ENCODE data around the gene DRG2. TPM values are rescaled to one million over a fixed set of nuclear protein-coding genes. Genes with fewer than 3 reads are reported as not detected.

DRG2 gene
- total RNA-seq, 8 experiments from 2014 or later, result 16.8 to 40.1 (median 25.8) TPM

DNA sequence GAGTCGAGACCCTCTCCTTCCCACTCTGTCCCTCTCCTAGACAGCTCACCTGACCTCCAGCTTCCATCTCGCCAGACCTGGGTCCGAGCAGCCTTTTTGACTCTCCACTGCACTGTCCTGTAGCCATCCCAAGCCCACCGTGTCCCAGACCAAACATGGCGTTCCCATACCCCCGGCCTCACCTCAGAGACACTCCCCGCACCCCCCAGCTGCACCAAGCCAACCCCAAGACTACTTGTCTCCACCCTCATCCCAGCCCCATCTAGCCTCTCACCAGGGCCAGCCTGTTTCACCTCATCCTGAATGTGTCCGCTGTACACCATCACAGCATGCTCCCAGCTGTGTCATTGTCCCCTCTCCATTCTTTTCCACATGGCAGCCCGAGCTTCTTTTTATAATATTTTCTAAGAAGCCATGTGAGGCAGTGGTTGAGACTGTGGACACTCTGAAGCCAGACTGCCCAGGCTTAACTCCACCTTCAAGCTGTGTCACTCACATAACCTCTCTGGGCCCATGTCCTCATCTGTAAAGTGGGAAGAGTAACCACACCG is 22.3 kb downstream of the DRG2 start:
- no peak overlapping the region for H3K27ac ChIP-seq
- H3K4me3 ChIP-seq, result no peak overlapping the region
- in situ Hi-C loops (cut with MboI; ENCODE audit: low pct_unique_long_range_greater_than_20kb in 2 of 9, low sequenced_read_pairs in 9 of 9, unreplicated experiment in 9 of 9), result no loop called here
- WGBS, 10 experiments, result 40 to 90% (median 65%) methylated on average over 1 to 3 of the region's 10 CpGs; no CpG with 5 or more reads in 6 of the 10 experiments
- ATAC-seq (replicated peaks in 6 of 8), result no peak
- H3K4me1 ChIP-seq (replicated peaks in 1 of 2), result peaks cover 0 to 9% of the 10 kb centered on the region in 2 donors

DNA sequence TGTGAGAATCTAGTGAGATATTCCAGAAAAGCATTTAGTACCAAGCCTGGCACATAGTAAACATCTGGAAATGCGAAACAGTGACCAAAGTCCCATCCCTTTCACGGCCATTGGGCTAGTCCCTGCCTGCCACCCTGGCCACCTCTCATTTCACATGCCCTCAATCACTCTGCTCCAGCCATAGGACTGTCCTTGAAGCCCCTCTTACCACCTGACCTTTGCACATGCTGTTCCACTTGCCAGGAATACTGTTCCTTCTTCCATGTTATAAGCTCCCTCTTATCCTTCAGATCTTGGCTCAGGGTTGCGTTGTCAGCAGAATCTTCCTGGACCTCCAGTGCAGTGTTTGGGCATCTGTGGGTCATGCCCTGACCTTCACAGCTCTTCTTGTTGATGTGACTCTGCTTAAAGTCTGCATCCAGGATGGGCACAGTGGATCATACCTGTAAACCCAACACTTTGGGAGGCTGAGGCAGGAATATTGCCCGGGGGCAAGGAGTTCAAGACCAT is 22.9 kb downstream of the DRG2 start:
- in situ Hi-C loops (cut with MboI; ENCODE audit: low pct_unique_long_range_greater_than_20kb in 2 of 9, low sequenced_read_pairs in 9 of 9, unreplicated experiment in 9 of 9), result no loop called here
- H3K4me3 ChIP-seq, result no peak overlapping the region

DNA sequence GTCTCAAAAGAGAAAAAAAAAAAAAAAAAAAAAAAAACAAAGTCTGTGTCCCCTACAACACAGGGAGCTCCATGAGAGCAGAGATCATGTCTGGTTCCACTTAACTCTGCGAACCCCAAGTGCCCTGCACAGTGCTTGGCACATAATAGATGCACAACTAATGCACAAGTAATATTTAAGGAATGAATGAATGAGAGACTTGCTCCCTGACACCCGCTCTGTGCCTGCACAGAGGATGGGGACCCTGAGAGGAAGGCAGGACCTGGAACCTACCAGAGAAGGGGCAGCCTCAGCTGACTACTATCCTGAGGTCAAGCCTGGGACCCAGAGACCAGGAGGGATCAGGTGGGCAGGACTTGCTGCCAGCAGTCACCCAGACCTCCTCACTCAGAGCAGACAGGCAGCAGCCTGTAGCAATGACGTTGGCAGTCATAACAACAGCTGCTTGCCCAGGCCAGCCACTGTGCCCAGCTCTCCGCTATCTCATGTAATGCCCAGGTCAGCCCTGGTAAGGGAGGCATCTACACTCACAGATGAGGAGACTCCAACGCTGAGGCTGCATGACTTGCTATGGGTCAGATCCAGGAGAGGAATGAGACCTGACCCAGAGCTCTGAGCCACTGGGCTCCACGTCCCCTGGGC is 23.7 kb downstream of the DRG2 start:
- ATAC-seq (replicated peaks in 6 of 8), result no peak
- Histone ChIP-seq H3K27ac (no peak overlapping the region), H3K4me3 (no peak overlapping the region), H3K4me1 (replicated peaks in 1 of 2) (peaks cover 0 to 4% of the 10 kb centered on the region in 2 donors)
- in situ Hi-C loops (cut with MboI; ENCODE audit: low pct_unique_long_range_greater_than_20kb in 2 of 9, low sequenced_read_pairs in 9 of 9, unreplicated experiment in 9 of 9), result no loop called here
- 50 to 100% (median 83%) methylated on average over 1 to 3 of the region's 6 CpGs; no CpG with 5 or more reads in 4 of the 10 experiments for WGBS, 10 experiments

More for the DNA sequence above, 22.9 kb downstream of the DRG2 start:
- Histone ChIP-seq H3K4me1 (replicated peaks in 1 of 2) (peaks cover 0 to 4% of the 10 kb centered on the region in 2 donors), H3K27ac (no peak overlapping the region)
- ATAC-seq (replicated peaks in 6 of 8), result no peak
- 60 to 88% (median 82%) methylated on average over 1 to 3 of the region's 4 CpGs; no CpG with 5 or more reads in 4 of the 10 experiments for WGBS, 10 experiments

DNA sequence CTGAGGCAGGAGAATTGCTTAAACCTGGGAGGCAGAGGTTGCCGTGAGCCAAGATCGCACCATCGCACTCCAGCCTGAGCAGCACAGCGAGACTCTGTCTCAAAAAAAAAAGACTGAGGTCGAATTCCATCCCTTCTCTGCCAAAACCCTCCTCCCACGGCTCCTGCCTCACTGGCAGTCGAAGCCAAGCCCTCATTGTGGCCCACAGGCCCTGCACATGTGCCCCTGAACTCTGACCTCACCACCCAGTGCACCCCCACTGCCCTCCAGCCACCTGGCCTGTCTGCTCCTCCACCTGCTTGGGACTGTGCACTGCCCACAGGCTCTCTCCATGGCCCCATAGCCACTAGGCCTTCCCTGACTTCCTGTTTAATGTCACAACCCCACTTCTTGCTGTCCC is 27.8 kb downstream of the DRG2 start:
- Histone ChIP-seq H3K4me1 (replicated peaks in 1 of 2) (peaks cover 7 to 9% of the 10 kb centered on the region in 2 donors), H3K4me3 (no peak overlapping the region), H3K27ac (no peak overlapping the region)
- 30 to 95% (median 64%) methylated on average over 1 to 5 of the region's 7 CpGs; no CpG with 5 or more reads in 1 of the 10 experiments for WGBS, 10 experiments
- ATAC-seq (replicated peaks in 6 of 8), result no peak
- in situ Hi-C loops (cut with MboI; ENCODE audit: low pct_unique_long_range_greater_than_20kb in 2 of 9, low sequenced_read_pairs in 9 of 9, unreplicated experiment in 9 of 9), result no loop called here

DNA sequence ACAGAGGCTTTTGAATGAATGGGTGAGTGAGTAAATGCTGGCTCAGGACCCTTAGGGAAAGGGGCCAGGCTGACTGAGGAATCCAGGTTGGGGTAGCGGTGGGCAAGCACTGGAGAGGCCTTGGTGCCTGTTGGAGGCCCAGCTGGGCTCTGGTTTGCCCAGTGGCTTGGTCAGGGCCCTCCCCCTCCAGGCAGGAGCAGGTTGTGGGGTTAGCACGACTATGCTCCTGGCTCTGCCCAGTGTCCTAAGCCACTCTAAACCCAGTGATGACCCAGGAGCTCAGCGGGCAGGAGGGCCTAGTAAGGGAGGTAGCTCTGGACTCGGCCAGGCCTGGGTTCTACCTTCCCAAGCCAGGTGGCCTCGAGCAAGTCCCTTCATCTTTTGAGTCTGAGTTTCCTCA is 28.3 kb downstream of the DRG2 start:
- peaks cover 7 to 9% of the 10 kb centered on the region in 2 donors for H3K4me1 ChIP-seq (replicated peaks in 1 of 2)
- no peak for ATAC-seq (replicated peaks in 6 of 8)
- WGBS, 10 experiments, result 0 to 86% (median 65%) methylated on average over 1 to 3 of the region's 5 CpGs; no CpG with 5 or more reads in 4 of the 10 experiments
- H3K27ac ChIP-seq, result no peak overlapping the region
- no peak overlapping the region for H3K4me3 ChIP-seq
- in situ Hi-C loops (cut with MboI; ENCODE audit: low pct_unique_long_range_greater_than_20kb in 2 of 9, low sequenced_read_pairs in 9 of 9, unreplicated experiment in 9 of 9), result no loop called here

DNA sequence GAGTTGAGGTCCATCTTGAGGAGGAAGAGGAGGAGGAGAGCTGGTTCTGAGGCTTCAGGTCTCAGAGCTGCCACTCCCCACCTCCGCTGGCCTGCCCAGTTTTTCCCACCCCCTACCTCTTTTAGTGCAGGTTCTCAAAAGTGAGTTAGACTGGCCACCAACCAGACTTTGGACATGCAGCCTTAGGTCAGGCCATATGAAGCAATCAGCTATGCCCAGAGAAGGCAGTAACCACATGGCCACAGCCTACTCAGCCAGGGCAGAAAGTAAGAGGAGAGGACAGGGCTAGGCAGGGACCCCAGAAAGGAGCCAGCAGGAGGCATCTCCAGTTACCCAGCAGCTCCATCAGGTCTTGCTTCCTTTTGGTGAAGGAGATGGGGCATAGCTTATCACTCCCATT is 29.8 kb downstream of the DRG2 start:
- Histone ChIP-seq H3K27ac (no peak overlapping the region), H3K4me1 (replicated peaks in 1 of 2) (peaks cover 7 to 9% of the 10 kb centered on the region in 2 donors), H3K4me3 (no peak overlapping the region)
- 100% methylated on average over 1 of the region's 1 CpG; no CpG with 5 or more reads in 8 of the 10 experiments for WGBS, 10 experiments
- in situ Hi-C loops (cut with MboI; ENCODE audit: low pct_unique_long_range_greater_than_20kb in 2 of 9, low sequenced_read_pairs in 9 of 9, unreplicated experiment in 9 of 9), result no loop called here
- peak in 2 of 8 experiments; percentile 44 to 48 for ATAC-seq (replicated peaks in 6 of 8)

DNA sequence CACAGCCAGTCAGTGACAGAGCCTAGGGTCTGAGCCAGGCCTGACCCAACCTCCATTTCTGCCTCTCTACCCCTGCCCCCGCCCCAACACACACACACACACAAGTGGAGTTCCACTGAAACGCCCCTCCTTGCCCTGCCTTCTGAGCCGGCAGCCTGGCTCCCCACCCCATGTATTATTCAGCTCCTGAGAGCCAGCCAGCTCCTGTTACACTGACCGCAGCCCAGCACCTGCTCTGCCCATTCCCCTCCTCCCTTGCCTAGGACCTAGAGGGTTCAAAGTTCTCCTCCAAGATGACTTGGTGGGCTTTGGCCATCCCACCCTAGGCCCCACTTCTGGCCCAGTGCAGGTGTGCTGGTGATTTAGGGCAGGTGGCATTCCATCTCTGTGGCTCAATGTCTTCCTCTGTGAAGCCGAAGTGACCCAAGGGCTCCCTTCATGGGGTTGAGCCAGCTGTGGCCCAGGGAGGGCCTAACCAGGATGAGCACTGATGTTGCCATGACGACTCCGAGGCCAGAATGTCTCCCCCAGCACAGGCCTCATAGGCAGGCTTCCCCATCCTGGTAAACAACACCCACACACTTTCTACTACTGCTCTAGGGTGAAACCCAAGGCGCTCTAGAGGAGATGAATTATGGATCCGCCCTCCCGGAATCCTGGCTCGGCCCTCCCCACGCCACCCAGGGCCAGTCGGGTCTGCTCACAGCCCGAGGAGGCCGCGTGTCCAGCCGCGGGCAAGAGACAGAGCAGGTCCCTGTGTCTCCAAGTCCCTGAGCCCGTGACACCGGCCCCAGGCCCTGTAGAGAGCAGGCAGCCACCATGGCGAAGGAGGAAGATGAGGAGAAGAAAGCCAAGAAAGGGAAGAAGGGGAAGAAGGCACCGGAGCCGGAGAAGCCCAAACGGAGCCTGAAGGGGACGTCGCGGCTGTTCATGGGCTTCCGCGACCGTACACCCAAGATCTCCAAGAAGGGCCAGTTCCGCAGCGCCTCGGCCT is 30.5 kb downstream of the DRG2 start:
- Histone ChIP-seq H3K27ac (peak overlapping the region in 1 of 2 donors; percentile 16), H3K4me1 (replicated peaks in 1 of 2) (peaks cover 7 to 9% of the 10 kb centered on the region in 2 donors), H3K4me3 (no peak overlapping the region)
- ATAC-seq (replicated peaks in 6 of 8), result peak; percentile 41 to 92 (median 84)
- in situ Hi-C loops (cut with MboI; ENCODE audit: low pct_unique_long_range_greater_than_20kb in 2 of 9, low sequenced_read_pairs in 9 of 9, unreplicated experiment in 9 of 9), result no loop called here
- 60 to 100% (median 85%) methylated on average over 3 to 16 of the region's 33 CpGs; no CpG with 5 or more reads in 4 of the 10 experiments for WGBS, 10 experiments

DNA sequence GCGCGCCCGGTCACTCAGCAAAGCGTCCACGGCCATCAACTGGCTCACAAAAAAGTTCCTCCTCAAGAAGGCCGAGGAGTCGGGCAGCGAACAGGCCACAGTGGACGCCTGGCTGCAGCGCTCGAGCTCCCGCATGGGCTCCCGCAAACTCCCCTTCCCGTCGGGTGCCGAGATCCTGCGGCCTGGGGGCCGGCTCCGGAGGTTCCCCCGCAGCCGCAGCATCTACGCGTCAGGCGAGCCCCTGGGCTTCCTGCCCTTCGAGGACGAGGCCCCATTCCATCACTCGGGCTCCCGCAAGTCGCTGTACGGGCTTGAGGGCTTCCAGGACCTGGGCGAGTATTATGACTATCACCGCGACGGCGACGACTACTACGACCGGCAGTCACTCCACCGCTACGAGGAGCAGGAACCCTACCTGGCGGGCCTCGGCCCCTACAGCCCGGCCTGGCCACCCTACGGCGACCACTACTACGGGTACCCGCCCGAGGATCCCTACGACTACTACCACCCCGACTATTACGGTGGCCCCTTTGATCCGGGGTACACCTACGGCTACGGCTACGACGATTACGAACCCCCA is 31.5 kb downstream of the DRG2 start:
- Histone ChIP-seq H3K4me3 (no peak overlapping the region), H3K27ac (no peak overlapping the region), H3K4me1 (replicated peaks in 1 of 2) (peaks cover 8 to 13% of the 10 kb centered on the region in 2 donors)
- in situ Hi-C loops (cut with MboI; ENCODE audit: low pct_unique_long_range_greater_than_20kb in 2 of 9, low sequenced_read_pairs in 9 of 9, unreplicated experiment in 9 of 9), result no loop called here
- WGBS, 10 experiments, result 88 to 100% (median 96%) methylated on average over 1 to 13 of the region's 57 CpGs; no CpG with 5 or more reads in 3 of the 10 experiments
- no peak for ATAC-seq (replicated peaks in 6 of 8)

DNA sequence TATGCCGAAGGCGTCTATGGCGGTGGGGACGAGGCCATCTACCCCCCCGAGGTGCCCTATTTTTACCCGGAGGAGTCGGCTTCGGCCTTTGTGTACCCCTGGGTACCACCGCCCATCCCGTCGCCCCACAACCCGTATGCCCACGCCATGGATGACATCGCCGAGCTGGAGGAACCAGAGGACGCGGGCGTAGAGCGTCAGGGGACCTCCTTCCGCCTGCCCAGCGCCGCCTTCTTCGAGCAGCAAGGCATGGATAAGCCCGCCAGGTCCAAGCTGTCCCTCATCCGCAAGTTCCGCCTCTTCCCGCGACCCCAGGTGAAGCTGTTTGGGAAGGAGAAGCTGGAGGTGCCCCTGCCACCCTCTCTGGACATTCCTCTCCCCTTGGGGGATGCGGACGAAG is 32.2 kb downstream of the DRG2 start:
- in situ Hi-C loops (cut with MboI; ENCODE audit: low pct_unique_long_range_greater_than_20kb in 2 of 9, low sequenced_read_pairs in 9 of 9, unreplicated experiment in 9 of 9), result no loop called here
- no peak overlapping the region for H3K27ac ChIP-seq
- no peak overlapping the region for H3K4me3 ChIP-seq
- ATAC-seq (replicated peaks in 6 of 8), result no peak
- H3K4me1 ChIP-seq (replicated peaks in 1 of 2), result peaks cover 8 to 16% of the 10 kb centered on the region in 2 donors
- 93 to 100% (median 100%) methylated on average over 1 to 11 of the region's 30 CpGs; no CpG with 5 or more reads in 5 of the 10 experiments for WGBS, 10 experiments

DNA sequence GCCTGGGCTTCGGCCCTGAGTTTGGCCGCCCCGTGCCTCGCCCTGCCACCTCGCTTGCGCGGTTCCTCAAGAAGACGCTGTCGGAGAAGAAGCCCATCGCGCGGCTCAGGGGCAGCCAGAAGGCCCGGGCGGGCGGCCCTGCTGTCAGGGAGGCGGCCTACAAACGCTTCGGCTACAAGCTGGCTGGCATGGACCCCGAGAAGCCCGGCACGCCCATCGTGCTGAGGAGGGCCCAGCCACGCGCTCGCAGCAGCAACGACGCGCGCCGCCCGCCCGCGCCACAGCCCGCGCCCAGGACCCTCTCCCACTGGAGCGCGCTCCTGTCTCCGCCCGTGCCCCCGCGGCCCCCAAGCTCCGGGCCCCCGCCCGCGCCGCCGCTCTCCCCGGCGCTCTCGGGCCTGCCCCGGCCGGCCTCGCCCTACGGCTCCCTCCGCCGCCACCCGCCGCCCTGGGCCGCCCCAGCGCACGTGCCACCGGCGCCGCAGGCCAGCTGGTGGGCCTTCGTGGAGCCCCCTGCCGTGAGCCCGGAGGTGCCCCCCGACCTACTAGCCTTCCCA is 32.8 kb downstream of the DRG2 start:
- H3K27ac ChIP-seq, result no peak overlapping the region
- WGBS, 10 experiments, result 98% methylated on average over 8 of the region's 68 CpGs; no CpG with 5 or more reads in 9 of the 10 experiments
- peaks cover 8 to 16% of the 10 kb centered on the region in 2 donors for H3K4me1 ChIP-seq (replicated peaks in 1 of 2)
- ATAC-seq (replicated peaks in 6 of 8), result no peak
- H3K4me3 ChIP-seq, result no peak overlapping the region
- in situ Hi-C loops (cut with MboI; ENCODE audit: low pct_unique_long_range_greater_than_20kb in 2 of 9, low sequenced_read_pairs in 9 of 9, unreplicated experiment in 9 of 9), result no loop called here

DNA sequence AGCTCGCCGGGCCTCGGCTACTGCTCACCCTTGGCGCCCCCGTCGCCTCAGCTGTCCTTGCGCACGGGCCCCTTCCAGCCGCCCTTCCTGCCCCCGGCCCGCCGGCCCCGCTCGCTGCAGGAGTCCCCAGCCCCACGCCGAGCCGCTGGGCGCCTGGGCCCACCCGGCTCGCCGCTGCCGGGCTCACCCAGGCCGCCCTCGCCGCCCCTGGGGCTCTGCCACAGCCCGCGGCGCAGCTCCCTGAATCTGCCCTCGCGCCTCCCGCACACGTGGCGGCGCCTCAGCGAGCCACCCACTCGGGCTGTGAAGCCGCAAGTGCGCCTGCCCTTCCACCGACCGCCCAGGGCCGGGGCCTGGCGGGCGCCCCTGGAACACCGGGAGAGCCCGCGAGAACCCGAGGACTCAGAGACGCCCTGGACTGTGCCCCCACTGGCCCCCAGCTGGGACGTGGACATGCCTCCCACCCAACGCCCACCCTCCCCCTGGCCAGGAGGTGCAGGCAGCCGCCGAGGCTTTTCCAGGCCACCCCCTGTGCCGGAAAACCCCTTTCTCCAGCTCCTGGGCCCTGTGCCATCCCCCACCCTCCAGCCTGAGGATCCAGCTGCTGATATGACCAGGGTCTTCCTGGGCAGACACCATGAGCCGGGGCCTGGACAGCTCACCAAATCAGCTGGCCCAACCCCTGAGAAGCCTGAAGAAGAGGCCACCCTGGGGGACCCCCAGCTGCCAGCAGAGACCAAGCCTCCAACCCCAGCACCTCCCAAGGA is 33.6 kb downstream of the DRG2 start:
- no peak overlapping the region for H3K4me3 ChIP-seq
- no peak overlapping the region for H3K27ac ChIP-seq
- 60% methylated on average over 1 of the region's 54 CpGs; no CpG with 5 or more reads in 9 of the 10 experiments for WGBS, 10 experiments
- H3K4me1 ChIP-seq (replicated peaks in 1 of 2), result peaks cover 8 to 16% of the 10 kb centered on the region in 2 donors
- ATAC-seq (replicated peaks in 6 of 8), result no peak
- in situ Hi-C loops (cut with MboI; ENCODE audit: low pct_unique_long_range_greater_than_20kb in 2 of 9, low sequenced_read_pairs in 9 of 9, unreplicated experiment in 9 of 9), result no loop called here

Measured in motor neuron (in vitro differentiated cells).